Dendritic cell treated with granulocyte-macrophage colony-stimulating factor and Interleukin-4, amounts not matched to agents 40 ng/mL and 50 ng/mL, for 4 days (primary cell): ENCODE results near the gene ACSL4.

Source experiments
- H3K27ac Mint-ChIP-seq: one replicate; pipeline ENCODE4 v1.8.0; 2022; ENCODE audit warnings: mild to moderate bottlenecking, mixed read lengths
- H3K27me3 Mint-ChIP-seq: one replicate; pipeline ENCODE4 v1.8.0; 2022; ENCODE audit warnings: mild to moderate bottlenecking, mixed read lengths
- H3K36me3 Mint-ChIP-seq: one replicate; pipeline ENCODE4 v1.8.0; 2022; ENCODE audit warnings: low read depth, mixed read lengths
- H3K4me1 Mint-ChIP-seq: one replicate; pipeline ENCODE4 v1.8.0; 2022; ENCODE audit warnings: low read depth, mixed read lengths
- H3K4me3 Mint-ChIP-seq: one replicate; pipeline ENCODE4 v1.8.0; 2022; ENCODE audit warnings: mild to moderate bottlenecking, moderate library complexity, mixed read lengths
- H3K9me3 Mint-ChIP-seq: one replicate; pipeline ENCODE4 v1.8.0; 2022; ENCODE audit warnings: mixed read lengths
- intact Hi-C: fragments of 100-400 bp; cut with micrococcal nuclease; formaldehyde crosslinking; loops from one replicate; pipeline ENCODE4 v1.15.0; 2022

Gene ACSL4

GRCh38 chrX:109732807-109733612 lies at the start of gene ACSL4:
ACSL4 (minus strand) TSS chrX:109733257; CDS start chrX:109683363, 49,894 bp downstream.
- H3K27ac Mint-ChIP-seq, result peak within 1 kb of the TSS; percentile 98
- peaks cover 33% of the 10 kb centered on the region for H3K4me1 Mint-ChIP-seq

GRCh38 chrX:109777749-109778148 lies 44.7 kb upstream of the ACSL4 start:
- Mint-ChIP-seq H3K4me1 (peaks cover 19% of the 10 kb centered on the region), H3K27me3 (no peaks in the 10 kb centered on the region), H3K4me3 (no peak overlapping the region), H3K36me3 (no peaks in the 10 kb centered on the region), H3K27ac (no peak overlapping the region), H3K9me3 (no peaks in the 10 kb centered on the region)
- intact Hi-C loops, result no loop called here

More at GRCh38 chrX:109732807-109733612, at the start of gene ACSL4:
- intact Hi-C loops, result loop anchor here (5.0 kb wide), 1 partner anchor 124 kb away; no protein-coding TSS in a partner anchor
- H3K9me3 Mint-ChIP-seq, result no peaks in the 10 kb centered on the region
- peaks cover 10% of the 10 kb centered on the region for H3K36me3 Mint-ChIP-seq
- peak within 1 kb of the TSS; percentile 96 for H3K4me3 Mint-ChIP-seq
- H3K27me3 Mint-ChIP-seq, result no peaks in the 10 kb centered on the region

DNA sequence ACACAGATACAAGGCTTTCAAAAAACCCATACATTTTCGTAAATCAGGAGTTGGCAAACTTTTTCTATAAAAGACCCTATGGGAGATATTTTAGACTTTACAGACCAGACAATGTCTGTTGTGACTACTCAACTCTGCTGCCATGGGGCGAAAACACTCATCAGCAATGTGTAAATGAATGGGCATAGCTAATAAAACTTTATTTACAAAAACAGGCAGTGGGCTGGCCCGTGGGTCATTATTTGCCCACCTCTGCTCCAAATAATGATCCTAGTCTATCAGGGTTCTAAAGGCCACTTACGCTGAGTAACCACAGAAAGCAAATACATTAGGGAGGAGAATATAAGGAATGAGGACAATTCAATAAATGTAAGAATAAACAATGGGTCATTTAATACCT lies 43.9 kb upstream of the ACSL4 start:
- H3K4me3 Mint-ChIP-seq, result no peak overlapping the region
- H3K36me3 Mint-ChIP-seq, result no peaks in the 10 kb centered on the region
- H3K4me1 Mint-ChIP-seq, result peaks cover 16% of the 10 kb centered on the region
- intact Hi-C loops, result no loop called here
- H3K27ac Mint-ChIP-seq, result no peak overlapping the region
- no peaks in the 10 kb centered on the region for H3K27me3 Mint-ChIP-seq
- no peaks in the 10 kb centered on the region for H3K9me3 Mint-ChIP-seq

- intact Hi-C loops, result no loop called here
- peaks cover 16% of the 10 kb centered on the region for H3K4me1 Mint-ChIP-seq
- H3K4me3 Mint-ChIP-seq, result no peak overlapping the region
- H3K27ac Mint-ChIP-seq, result no peak overlapping the region
- no peaks in the 10 kb centered on the region for H3K36me3 Mint-ChIP-seq
- H3K27me3 Mint-ChIP-seq, result no peaks in the 10 kb centered on the region
- H3K9me3 Mint-ChIP-seq, result no peaks in the 10 kb centered on the region
These were observed 43.4 kb upstream of the ACSL4 start for GRCh38 chrX:109776432-109776831.

- Mint-ChIP-seq H3K36me3 (no peaks in the 10 kb centered on the region), H3K27me3 (no peaks in the 10 kb centered on the region), H3K4me3 (no peak overlapping the region), H3K9me3 (peaks cover 2% of the 10 kb centered on the region), H3K27ac (no peak overlapping the region), H3K4me1 (peaks cover 16% of the 10 kb centered on the region)
- intact Hi-C loops, result no loop called here
These were observed 42.3 kb upstream of the ACSL4 start for GRCh38 chrX:109775386-109775785.

DNA sequence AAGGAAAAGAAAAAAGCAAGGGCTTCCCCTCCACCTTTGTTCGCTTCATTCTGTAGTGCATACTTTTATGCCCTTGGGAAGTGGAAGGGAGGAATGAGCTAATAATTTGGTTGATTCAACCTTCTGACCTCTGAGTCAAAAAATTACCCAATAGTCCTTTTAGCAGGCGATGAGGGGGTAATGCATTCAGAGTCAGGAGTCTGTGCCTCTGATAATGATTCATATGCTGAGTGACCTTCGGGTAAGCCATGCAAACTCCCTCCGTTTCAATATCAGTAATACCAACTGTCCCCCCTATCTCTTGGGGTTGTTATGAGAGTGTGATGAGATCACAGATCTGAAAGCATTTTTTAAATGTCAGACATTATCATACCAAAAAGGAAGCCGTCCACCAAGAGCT lies 41.6 kb upstream of the ACSL4 start:
- Mint-ChIP-seq H3K4me1 (peaks cover 16% of the 10 kb centered on the region), H3K27ac (no peak overlapping the region), H3K4me3 (no peak overlapping the region), H3K27me3 (no peaks in the 10 kb centered on the region), H3K36me3 (no peaks in the 10 kb centered on the region), H3K9me3 (peaks cover 9% of the 10 kb centered on the region)
- intact Hi-C loops, result no loop called here

DNA sequence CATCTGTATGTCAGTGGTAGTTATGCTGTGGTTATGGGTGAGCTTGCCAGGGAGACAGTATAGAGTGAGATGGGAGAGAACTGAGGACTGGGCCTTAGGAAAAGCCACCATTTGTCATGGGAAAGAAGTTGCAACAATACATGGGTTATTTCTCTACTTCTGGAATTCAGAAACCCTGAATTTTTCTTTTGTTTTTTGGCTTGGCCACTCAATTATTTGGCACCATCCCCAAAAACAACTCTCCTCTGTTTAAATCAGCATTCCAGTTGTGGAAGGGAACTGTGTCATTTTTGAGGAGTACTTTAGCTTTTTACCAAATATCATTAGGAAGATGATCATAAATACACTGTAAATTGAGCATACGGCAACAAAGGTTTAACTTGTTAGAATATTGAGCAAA lies 41.1 kb upstream of the ACSL4 start:
- peaks cover 16% of the 10 kb centered on the region for H3K4me1 Mint-ChIP-seq
- H3K27me3 Mint-ChIP-seq, result no peaks in the 10 kb centered on the region
- no peak overlapping the region for H3K27ac Mint-ChIP-seq
- intact Hi-C loops, result no loop called here
- H3K36me3 Mint-ChIP-seq, result no peaks in the 10 kb centered on the region
- no peak overlapping the region for H3K4me3 Mint-ChIP-seq
- H3K9me3 Mint-ChIP-seq, result peaks cover 15% of the 10 kb centered on the region

GRCh38 chrX:109773374-109773773 lies 40.3 kb upstream of the ACSL4 start:
- intact Hi-C loops, result no loop called here
- Mint-ChIP-seq H3K27ac (no peak overlapping the region), H3K27me3 (no peaks in the 10 kb centered on the region), H3K9me3 (peaks cover 15% of the 10 kb centered on the region), H3K4me3 (no peak overlapping the region), H3K4me1 (peaks cover 16% of the 10 kb centered on the region), H3K36me3 (no peaks in the 10 kb centered on the region)

DNA sequence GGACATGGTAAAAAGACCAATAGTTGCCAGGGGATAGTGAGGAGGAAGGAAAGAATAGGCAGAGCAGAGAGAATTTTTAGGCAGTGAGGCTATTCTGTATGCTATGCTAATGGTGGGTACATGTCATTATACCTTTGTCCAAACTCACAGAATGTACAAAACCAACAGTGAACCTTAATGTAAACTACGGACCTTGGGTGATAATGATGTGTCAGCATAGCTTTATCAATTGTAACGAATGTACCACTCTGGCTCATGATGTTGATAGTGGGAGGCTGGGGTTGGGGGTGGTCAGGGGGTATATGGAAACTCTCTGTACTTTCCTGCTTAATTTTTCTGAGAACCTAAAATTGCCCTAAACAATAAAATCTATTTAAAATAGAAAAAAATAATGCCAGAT lies 37.7 kb upstream of the ACSL4 start:
- no peak overlapping the region for H3K27ac Mint-ChIP-seq
- intact Hi-C loops, result no loop called here
- H3K36me3 Mint-ChIP-seq, result no peaks in the 10 kb centered on the region
- H3K4me1 Mint-ChIP-seq, result peaks cover 16% of the 10 kb centered on the region
- peaks cover 24% of the 10 kb centered on the region for H3K9me3 Mint-ChIP-seq
- no peaks in the 10 kb centered on the region for H3K27me3 Mint-ChIP-seq
- H3K4me3 Mint-ChIP-seq, result no peak overlapping the region

GRCh38 chrX:109760922-109761250 lies 27.8 kb upstream of the ACSL4 start:
- Mint-ChIP-seq H3K4me3 (no peak overlapping the region), H3K27me3 (no peaks in the 10 kb centered on the region), H3K4me1 (peaks cover 5% of the 10 kb centered on the region), H3K9me3 (peaks cover 2% of the 10 kb centered on the region), H3K36me3 (no peaks in the 10 kb centered on the region), H3K27ac (no peak overlapping the region)
- intact Hi-C loops, result no loop called here

- H3K36me3 Mint-ChIP-seq, result no peaks in the 10 kb centered on the region
- peaks cover 7% of the 10 kb centered on the region for H3K9me3 Mint-ChIP-seq
- intact Hi-C loops, result no loop called here
- H3K4me1 Mint-ChIP-seq, result peaks cover 5% of the 10 kb centered on the region
- no peak overlapping the region for H3K4me3 Mint-ChIP-seq
- H3K27me3 Mint-ChIP-seq, result no peaks in the 10 kb centered on the region
- H3K27ac Mint-ChIP-seq, result no peak overlapping the region
These were observed 27.3 kb upstream of the ACSL4 start for GRCh38 chrX:109760209-109760921.

DNA sequence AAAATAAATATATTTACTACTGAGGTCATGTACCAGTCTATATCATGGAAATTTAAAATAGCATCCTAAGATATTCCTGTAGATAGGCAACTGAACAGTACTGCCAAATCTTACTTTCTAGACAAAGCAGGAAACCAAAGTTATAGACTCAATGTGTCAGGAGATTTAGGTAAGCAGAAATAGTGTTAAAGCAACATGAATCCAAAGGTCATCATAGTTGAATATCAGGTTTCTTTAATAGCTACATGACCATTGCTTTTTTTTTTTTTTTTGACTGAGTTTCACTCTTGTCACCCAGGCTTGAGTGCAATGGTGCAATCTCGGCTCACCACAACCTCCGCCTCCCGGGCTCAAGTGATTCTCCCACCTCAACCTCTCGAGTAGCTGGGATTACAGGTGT lies 20.2 kb upstream of the ACSL4 start:
- H3K36me3 Mint-ChIP-seq, result no peaks in the 10 kb centered on the region
- H3K4me3 Mint-ChIP-seq, result no peak overlapping the region
- peaks cover 17% of the 10 kb centered on the region for H3K9me3 Mint-ChIP-seq
- H3K4me1 Mint-ChIP-seq, result no peaks in the 10 kb centered on the region
- no peak overlapping the region for H3K27ac Mint-ChIP-seq
- no peaks in the 10 kb centered on the region for H3K27me3 Mint-ChIP-seq
- intact Hi-C loops, result no loop called here

DNA sequence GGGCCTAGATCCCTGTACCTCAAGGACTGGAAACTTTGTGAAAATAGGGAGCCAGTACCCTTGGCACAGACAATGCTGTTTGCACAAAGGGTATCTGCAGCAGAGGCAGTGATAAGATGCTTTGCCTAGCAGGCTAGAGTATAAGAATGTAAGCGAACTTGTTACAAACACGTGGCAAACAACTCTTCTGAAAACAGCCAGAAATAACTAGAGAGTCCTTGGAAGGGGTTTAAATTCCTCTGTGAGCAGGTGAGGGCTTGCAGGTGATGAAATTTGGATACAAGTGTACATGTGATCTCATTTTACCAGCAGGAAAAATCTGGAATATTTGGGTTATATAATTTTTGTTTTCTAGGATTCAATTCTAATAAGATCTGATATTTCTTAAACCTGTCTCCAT lies 18.6 kb upstream of the ACSL4 start:
- H3K9me3 Mint-ChIP-seq, result peaks cover 17% of the 10 kb centered on the region
- no peaks in the 10 kb centered on the region for H3K36me3 Mint-ChIP-seq
- H3K27me3 Mint-ChIP-seq, result no peaks in the 10 kb centered on the region
- H3K27ac Mint-ChIP-seq, result no peak overlapping the region
- intact Hi-C loops, result no loop called here
- no peak overlapping the region for H3K4me3 Mint-ChIP-seq
- no peaks in the 10 kb centered on the region for H3K4me1 Mint-ChIP-seq

- intact Hi-C loops, result no loop called here
- no peaks in the 10 kb centered on the region for H3K36me3 Mint-ChIP-seq
- no peak overlapping the region for H3K4me3 Mint-ChIP-seq
- H3K4me1 Mint-ChIP-seq, result no peaks in the 10 kb centered on the region
- no peaks in the 10 kb centered on the region for H3K27me3 Mint-ChIP-seq
- H3K9me3 Mint-ChIP-seq, result no peaks in the 10 kb centered on the region
- H3K27ac Mint-ChIP-seq, result no peak overlapping the region
These were observed 16.1 kb upstream of the ACSL4 start for GRCh38 chrX:109749207-109749606.
